Measurements from ENCODE around the gene ARSJ. TPM values are rescaled to one million over a fixed set of nuclear protein-coding genes. Genes with fewer than 3 reads are reported as not detected.
A peak's percentile ranks its signal among the peaks of the same experiment; 100 is the strongest.
"Not testable (repeated sequence)": the region's sequence is repeated elsewhere in the genome, so short reads cannot be mapped to it uniquely, and the experiment has no call there.

Gene ARSJ
- total RNA-seq, 1 donor from 2014 or later: 61.7 TPM

- Mint-ChIP-seq H3K27ac (ENCODE audit: unreplicated experiment) (no peak overlapping the region), H3K4me1 (ENCODE audit: unreplicated experiment) (peaks cover 9% of the 10 kb centered on the region), H3K4me3 (ENCODE audit: unreplicated experiment) (no peak overlapping the region), H3K9me3 (ENCODE audit: unreplicated experiment) (no peaks in the 10 kb centered on the region), H3K27me3 (ENCODE audit: unreplicated experiment) (no peaks in the 10 kb centered on the region), H3K36me3 (ENCODE audit: unreplicated experiment) (no peaks in the 10 kb centered on the region)
- no peak for DNase-seq (ENCODE audit: extremely low spot score, unreplicated experiment)
- TF ChIP-seq CTCF (IDR thresholded peaks at IDR 0.05): no peak
Observed at GRCh38 chr4:114021451-114021850, 42.0 kb upstream of the ARSJ start.

- no peaks in the 10 kb centered on the region for H3K36me3 Mint-ChIP-seq (ENCODE audit: unreplicated experiment)
- peaks cover 17% of the 10 kb centered on the region for H3K4me1 Mint-ChIP-seq (ENCODE audit: unreplicated experiment)
- TF ChIP-seq CTCF (IDR thresholded peaks at IDR 0.05): no peak
- H3K27ac Mint-ChIP-seq (ENCODE audit: unreplicated experiment): no peak overlapping the region
- no peak for DNase-seq (ENCODE audit: extremely low spot score, unreplicated experiment)
- no peak overlapping the region for H3K4me3 Mint-ChIP-seq (ENCODE audit: unreplicated experiment)
- H3K27me3 Mint-ChIP-seq (ENCODE audit: unreplicated experiment): no peaks in the 10 kb centered on the region
- H3K9me3 Mint-ChIP-seq (ENCODE audit: unreplicated experiment): no peaks in the 10 kb centered on the region
Observed at GRCh38 chr4:114019969-114020358, 40.5 kb upstream of the ARSJ start.

GRCh38 chr4:114019276-114019968 is 40.0 kb upstream of the ARSJ start:
- peaks cover 17% of the 10 kb centered on the region for H3K4me1 Mint-ChIP-seq (ENCODE audit: unreplicated experiment)
- no peaks in the 10 kb centered on the region for H3K27me3 Mint-ChIP-seq (ENCODE audit: unreplicated experiment)
- no peak overlapping the region for H3K27ac Mint-ChIP-seq (ENCODE audit: unreplicated experiment)
- H3K9me3 Mint-ChIP-seq (ENCODE audit: unreplicated experiment): no peaks in the 10 kb centered on the region
- H3K36me3 Mint-ChIP-seq (ENCODE audit: unreplicated experiment): no peaks in the 10 kb centered on the region
- TF ChIP-seq CTCF (IDR thresholded peaks at IDR 0.05): no peak
- no peak overlapping the region for H3K4me3 Mint-ChIP-seq (ENCODE audit: unreplicated experiment)
- DNase-seq (ENCODE audit: extremely low spot score, unreplicated experiment): no peak

- Mint-ChIP-seq H3K36me3 (ENCODE audit: unreplicated experiment) (no peaks in the 10 kb centered on the region), H3K4me3 (ENCODE audit: unreplicated experiment) (no peak overlapping the region), H3K27me3 (ENCODE audit: unreplicated experiment) (no peaks in the 10 kb centered on the region), H3K4me1 (ENCODE audit: unreplicated experiment) (peaks cover 17% of the 10 kb centered on the region), H3K27ac (ENCODE audit: unreplicated experiment) (no peak overlapping the region), H3K9me3 (ENCODE audit: unreplicated experiment) (no peaks in the 10 kb centered on the region)
- DNase-seq (ENCODE audit: extremely low spot score, unreplicated experiment): no peak
- TF ChIP-seq CTCF (IDR thresholded peaks at IDR 0.05): no peak
Observed at GRCh38 chr4:114017120-114017917, 37.9 kb upstream of the ARSJ start.

GRCh38 chr4:114015444-114015899 is 36.0 kb upstream of the ARSJ start:
- Mint-ChIP-seq H3K4me3 (ENCODE audit: unreplicated experiment) (no peak overlapping the region), H3K27ac (ENCODE audit: unreplicated experiment) (peak overlapping the region; percentile 50), H3K27me3 (ENCODE audit: unreplicated experiment) (no peaks in the 10 kb centered on the region), H3K9me3 (ENCODE audit: unreplicated experiment) (peaks cover 11% of the 10 kb centered on the region), H3K36me3 (ENCODE audit: unreplicated experiment) (no peaks in the 10 kb centered on the region), H3K4me1 (ENCODE audit: unreplicated experiment) (peaks cover 14% of the 10 kb centered on the region)
- TF ChIP-seq CTCF (IDR thresholded peaks at IDR 0.05): no peak
- DNase-seq (ENCODE audit: extremely low spot score, unreplicated experiment): no peak

GRCh38 chr4:114013201-114013600 is 33.8 kb upstream of the ARSJ start:
- H3K4me1 Mint-ChIP-seq (ENCODE audit: unreplicated experiment); DNase-seq (ENCODE audit: extremely low spot score, unreplicated experiment); H3K27me3 Mint-ChIP-seq (ENCODE audit: unreplicated experiment); H3K4me3 Mint-ChIP-seq (ENCODE audit: unreplicated experiment); H3K27ac Mint-ChIP-seq (ENCODE audit: unreplicated experiment); H3K36me3 Mint-ChIP-seq (ENCODE audit: unreplicated experiment): not testable (repeated sequence)
- H3K9me3 Mint-ChIP-seq (ENCODE audit: unreplicated experiment): peaks cover 11% of the 10 kb centered on the region
